ENCODE results near the gene GPANK1. TPM values are rescaled to one million over a fixed set of nuclear protein-coding genes. Genes with fewer than 3 reads are reported as not detected.

Gene GPANK1
- total and polyA plus RNA-seq, 2 donors (not counting 1 experiment from before 2014, with no cell fraction given), result 22.6 to 24.3 TPM

- H3K4me2 ChIP-seq (replicated peaks; ENCODE audit: low read depth, low read length, poor library complexity, severe bottlenecking), result no peak overlapping the region
- no peak overlapping the region for H3K9ac ChIP-seq (ENCODE audit: low read length)
- Mint-ChIP-seq H3K4me3 (peak overlapping the region; percentile 41), H3K27me3 (no peaks in the 10 kb centered on the region), H3K9me3 (ENCODE audit: insufficient read depth) (no peaks in the 10 kb centered on the region), H3K4me1 (peaks cover 59% of the 10 kb centered on the region), H3K27ac (peak overlapping the region; percentile 65)
- H3K4me1 ChIP-seq (ENCODE audit: control insufficient read depth in 2 of 2, insufficient read depth in 2 of 2, low read length in 2 of 2), result peaks cover 32 to 48% of the 10 kb centered on the region in 2 donors
- intact Hi-C loops (cut with micrococcal nuclease), result loop anchor here (10.0 kb wide), 1 partner anchor 1443 kb away; the partner anchor contains the start of gene TRIM26
- peaks cover 90% of the 10 kb centered on the region for H3K79me2 ChIP-seq (ENCODE audit: control insufficient read depth, insufficient read depth, low read length)
- ATAC-seq (ENCODE audit: low read depth) (no peak), DNase-seq (no peak)
- H3K27me3 ChIP-seq (replicated peaks in 1 of 4; ENCODE audit: control extremely low read depth in 1 of 4, control insufficient read depth in 3 of 4, insufficient read depth in 4 of 4, low read length in 3 of 4), result no peaks in the 10 kb centered on the region
- no peak overlapping the region for H2AFZ ChIP-seq (ENCODE audit: insufficient read depth, low read depth, low read length, poor library complexity, severe bottlenecking)
- WGBS (ENCODE audit: insufficient coverage), result 92% methylated on average over 2 of the region's 6 CpGs
- H3K4me3 ChIP-seq (ENCODE audit: control extremely low read depth in 1 of 5, extremely low read depth in 1 of 5, insufficient read depth in 1 of 5, low read depth in 2 of 5, low read length in 4 of 5), result no peak overlapping the region
- ChIA-PET POLR2A (interaction anchor here (0.6 kb wide), 1 partner anchor 178 kb away, joined by 3 read pairs; no protein-coding TSS in a partner anchor), CTCF (interaction anchor here (0.6 to 1.1 kb wide), 3 partner anchors 33 to 172 kb away, joined by 3 to 4 read pairs (median 4); no protein-coding TSS in a partner anchor)
- TF ChIP-seq CTCF (IDR thresholded peaks at IDR 0.05), result no peak
- no peak for TF ChIP-seq EZH2 (IDR thresholded peaks at IDR 0.05; ENCODE audit: borderline replicate concordance, insufficient read depth, low read depth, low read length, poor library complexity, severe bottlenecking)
- H3K27ac ChIP-seq (ENCODE audit: low read length in 2 of 2), result peak overlapping the region in 1 of 2 donors; percentile 25
- H3K9me3 ChIP-seq (ENCODE audit: control extremely low read depth in 1 of 3, control insufficient read depth in 2 of 3, insufficient read depth in 1 of 3, low read length in 2 of 3), result no peaks in the 10 kb centered on the region
- peaks cover 0 to 32% of the 10 kb centered on the region in 2 experiments for H3K36me3 ChIP-seq (replicated peaks in 1 of 2; ENCODE audit: control extremely low read depth in 1 of 2, control insufficient read depth in 1 of 2, extremely low read depth in 1 of 2, insufficient read depth in 2 of 2, low read length in 1 of 2)
- peaks cover 24% of the 10 kb centered on the region for H4K20me1 ChIP-seq (ENCODE audit: control insufficient read depth, insufficient read depth, low read length, poor library complexity, severe bottlenecking)
Measured at GRCh38 chr6:31657406-31658157, 7.2 kb downstream of the GPANK1 start.

All from B cell (primary cell).